Subcutaneous adipose tissue (tissue), 4 donors: Measurements from ENCODE around the gene RAF1. TPM values are rescaled to one million over a fixed set of nuclear protein-coding genes. Genes with fewer than 3 reads are reported as not detected.

Source experiments
- total RNA-seq, 4 donors: library from RNA; depleted of rRNA; stranded (reverse); fragments of >200 nt; gene quantifications; one replicate each; pipeline ENCODE4 v1.1.0, GENCODE V29; 2016
- TF ChIP-seq, protein P1 (sequence below): fragments of 450-650 bp; IDR thresholded peaks from one replicate; pipeline ENCODE4 v1.5.1; 2016; ENCODE audit warnings: low read depth, mild to moderate bottlenecking, control low read depth, antibody characterized with exemption, moderate library complexity

RAF1 gene
- 100 to 1,000 TPM in 1 of 4 donors, 10 to 100 TPM in 3; 81.1 to 104 (median 91.9) TPM for total RNA-seq

- TF ChIP-seq, protein P1, sequence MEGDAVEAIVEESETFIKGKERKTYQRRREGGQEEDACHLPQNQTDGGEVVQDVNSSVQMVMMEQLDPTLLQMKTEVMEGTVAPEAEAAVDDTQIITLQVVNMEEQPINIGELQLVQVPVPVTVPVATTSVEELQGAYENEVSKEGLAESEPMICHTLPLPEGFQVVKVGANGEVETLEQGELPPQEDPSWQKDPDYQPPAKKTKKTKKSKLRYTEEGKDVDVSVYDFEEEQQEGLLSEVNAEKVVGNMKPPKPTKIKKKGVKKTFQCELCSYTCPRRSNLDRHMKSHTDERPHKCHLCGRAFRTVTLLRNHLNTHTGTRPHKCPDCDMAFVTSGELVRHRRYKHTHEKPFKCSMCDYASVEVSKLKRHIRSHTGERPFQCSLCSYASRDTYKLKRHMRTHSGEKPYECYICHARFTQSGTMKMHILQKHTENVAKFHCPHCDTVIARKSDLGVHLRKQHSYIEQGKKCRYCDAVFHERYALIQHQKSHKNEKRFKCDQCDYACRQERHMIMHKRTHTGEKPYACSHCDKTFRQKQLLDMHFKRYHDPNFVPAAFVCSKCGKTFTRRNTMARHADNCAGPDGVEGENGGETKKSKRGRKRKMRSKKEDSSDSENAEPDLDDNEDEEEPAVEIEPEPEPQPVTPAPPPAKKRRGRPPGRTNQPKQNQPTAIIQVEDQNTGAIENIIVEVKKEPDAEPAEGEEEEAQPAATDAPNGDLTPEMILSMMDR, result no peak
These were observed at the start of gene RAF1 for GRCh38 chr3:12663936-12664908. TSS of gene RAF1 (minus strand) at chr3:12664117. CDS start at chr3:12618721, 45,396 bp downstream.

GRCh38 chr3:12710062-12710461 lies 46.1 kb upstream of the RAF1 start:
- TF ChIP-seq, protein P1, result no peak

- TF ChIP-seq, protein P1, result no peak
These were observed 45.4 kb upstream of the RAF1 start for GRCh38 chr3:12709334-12709733.

- TF ChIP-seq, protein P1, result no peak
These were observed 44.8 kb upstream of the RAF1 start for GRCh38 chr3:12708584-12709192.

- TF ChIP-seq, protein P1, result no peak
These were observed 43.5 kb upstream of the RAF1 start for GRCh38 chr3:12707449-12707848.

GRCh38 chr3:12706504-12707253 lies 42.8 kb upstream of the RAF1 start:
- TF ChIP-seq, protein P1, result no peak
